Peyer's patch (tissue), 4 donors: ENCODE data around the gene MTMR3. TPM values are rescaled to one million over a fixed set of nuclear protein-coding genes. Genes with fewer than 3 reads are reported as not detected.
A peak's percentile ranks its signal among the peaks of the same experiment; 100 is the strongest.

ENCODE experiments used
- DNase-seq, 3 donors: peaks; one replicate each; pipeline ENCODE4 v3.0.0-alpha.2; 2017 to 2019
- H3K27ac ChIP-seq, 4 donors: fragments of 200-600 bp; sonication (generic); one replicate each; pipeline ENCODE4 v1.5.1; 2016 to 2019
- H3K27me3 ChIP-seq, 2 donors: fragments of 200-600 bp; sonication (generic); one replicate each; pipeline ENCODE4 v1.5.1; 2019
- H3K36me3 ChIP-seq, 3 donors: fragments of 200-600 bp; sonication (generic); one replicate each; pipeline ENCODE4 v1.5.1; 2016 to 2019
- H3K4me1 ChIP-seq, 4 donors: fragments of 200-600 bp; sonication (generic); one replicate each; pipeline ENCODE4 v1.5.1; 2016 to 2019
- H3K4me3 ChIP-seq, 4 donors: fragments of 200-600 bp; sonication (generic); 1 replicate in 3 of 4; 2 replicates in 1 of 4; pipeline ENCODE4 v1.5.1; 2016 to 2019; ENCODE audit warnings: mild to moderate bottlenecking in 1 of 4
- H3K9me3 ChIP-seq, 4 donors: fragments of 200-600 bp; sonication (generic); one replicate each; pipeline ENCODE4 v1.5.1; 2016 to 2019; ENCODE audit warnings: mild to moderate bottlenecking in 1 of 4
- CTCF ChIP-seq, 6 experiments: fragments of 450-650 bp in 4 of 6; fragments of 200-600 bp in 2 of 6; sonication (generic) in 1 of 6; IDR thresholded peaks; one replicate each; pipeline ENCODE4 v1.5.1; 2017 to 2019; ENCODE audit warnings: antibody characterized with exemption in 6 of 6, mild to moderate bottlenecking in 3 of 6, moderate library complexity in 1 of 6
- POLR2A ChIP-seq, 2 donors: fragments of 450-650 bp; IDR thresholded peaks; one replicate each; pipeline ENCODE4 v1.5.1; 2017; ENCODE audit warnings: antibody characterized with exemption in 2 of 2, mild to moderate bottlenecking in 2 of 2, moderate library complexity in 2 of 2
- total RNA-seq, 4 donors: library from RNA; depleted of rRNA; stranded (reverse); fragments of >200 nt; gene quantifications; one replicate each; pipeline ENCODE4 v1.1.0, GENCODE V29; 2016

MTMR3 gene
- total RNA-seq, 4 donors from 2014 or later, result 49.4 to 97.8 (median 84.0) TPM

GRCh38 chr22:30015229-30015797 is 132.3 kb downstream of the MTMR3 start:
- Histone ChIP-seq H3K27me3 (no peaks in the 10 kb centered on the region), H3K36me3 (peaks cover 0 to 88% (median 0%) of the 10 kb centered on the region in 3 donors), H3K4me3 (no peak overlapping the region), H3K27ac (no peak overlapping the region), H3K4me1 (no peaks in the 10 kb centered on the region), H3K9me3 (no peaks in the 10 kb centered on the region)
- DNase-seq, result no peak
- TF ChIP-seq CTCF (IDR thresholded peaks at IDR 0.05) (peak in 1 of 6 experiments; percentile 4), POLR2A (IDR thresholded peaks at IDR 0.05) (no peak)

GRCh38 chr22:30015846-30016245 is 132.9 kb downstream of the MTMR3 start:
- Histone ChIP-seq H3K4me3 (no peak overlapping the region), H3K36me3 (peaks cover 0 to 88% (median 2%) of the 10 kb centered on the region in 3 donors)
- TF ChIP-seq CTCF (IDR thresholded peaks at IDR 0.05), result no peak
- TF ChIP-seq POLR2A (IDR thresholded peaks at IDR 0.05), result no peak

GRCh38 chr22:30016596-30016995 is 133.6 kb downstream of the MTMR3 start:
- DNase-seq, result no peak
- Histone ChIP-seq H3K27ac (no peak overlapping the region), H3K4me3 (no peak overlapping the region), H3K36me3 (peaks cover 0 to 93% (median 2%) of the 10 kb centered on the region in 3 donors), H3K27me3 (no peaks in the 10 kb centered on the region), H3K4me1 (no peaks in the 10 kb centered on the region), H3K9me3 (no peaks in the 10 kb centered on the region)
- TF ChIP-seq POLR2A (IDR thresholded peaks at IDR 0.05) (no peak), CTCF (IDR thresholded peaks at IDR 0.05) (no peak)

More at GRCh38 chr22:30015846-30016245, 132.9 kb downstream of the MTMR3 start:
- no peak for DNase-seq
- Histone ChIP-seq H3K27ac (no peak overlapping the region), H3K27me3 (no peaks in the 10 kb centered on the region), H3K9me3 (no peaks in the 10 kb centered on the region), H3K4me1 (no peaks in the 10 kb centered on the region)

GRCh38 chr22:30017375-30018223 is 134.6 kb downstream of the MTMR3 start:
- Histone ChIP-seq H3K27ac (no peak overlapping the region), H3K4me3 (no peak overlapping the region), H3K9me3 (no peaks in the 10 kb centered on the region), H3K27me3 (no peaks in the 10 kb centered on the region), H3K4me1 (no peaks in the 10 kb centered on the region), H3K36me3 (peaks cover 0 to 96% (median 2%) of the 10 kb centered on the region in 3 donors)
- TF ChIP-seq POLR2A (IDR thresholded peaks at IDR 0.05), result no peak
- no peak for TF ChIP-seq CTCF (IDR thresholded peaks at IDR 0.05)
- no peak for DNase-seq

GRCh38 chr22:30020511-30020910 is 137.5 kb downstream of the MTMR3 start:
- H3K27me3 ChIP-seq, result no peaks in the 10 kb centered on the region
- H3K36me3 ChIP-seq, result peaks cover 0 to 99% (median 2%) of the 10 kb centered on the region in 3 donors
- H3K9me3 ChIP-seq, result no peaks in the 10 kb centered on the region
- no peak overlapping the region for H3K27ac ChIP-seq
- H3K4me1 ChIP-seq, result no peaks in the 10 kb centered on the region
- no peak for DNase-seq
- no peak overlapping the region for H3K4me3 ChIP-seq
- TF ChIP-seq CTCF (IDR thresholded peaks at IDR 0.05) (no peak), POLR2A (IDR thresholded peaks at IDR 0.05) (no peak)
